GM19395 (cell line): ENCODE measurements around the gene PIGV.
"Not testable (repeated sequence)": the region's sequence is repeated elsewhere in the genome, so short reads cannot be mapped to it uniquely, and the experiment has no call there.

Experiments
- ATAC-seq: cut with Tn5 transposase; IDR thresholded peaks from one replicate; pipeline ENCODE4 v1.9.1; 2021; ENCODE audit warnings: mild to moderate bottlenecking, moderate library complexity; ENCODE audit not compliant: unreplicated experiment

PIGV gene

GRCh38 chr1:26831059-26831458 is 43.3 kb downstream of the PIGV start:
- ATAC-seq = no peak

- ATAC-seq = no peak
Measured at GRCh38 chr1:26831546-26832248, 43.9 kb downstream of the PIGV start.

- ATAC-seq = no peak
Measured at GRCh38 chr1:26832249-26832960, 44.7 kb downstream of the PIGV start.

- ATAC-seq = peak; percentile 84
Measured at GRCh38 chr1:26833432-26834405, 46.0 kb downstream of the PIGV start.

GRCh38 chr1:26837665-26838064 is 49.9 kb downstream of the PIGV start:
- ATAC-seq = not testable (repeated sequence)

- ATAC-seq = peak; percentile 77
Measured at GRCh38 chr1:26838474-26839338, 51.0 kb downstream of the PIGV start.

GRCh38 chr1:26839339-26839722 is 51.6 kb downstream of the PIGV start:
- peak; percentile 25 for ATAC-seq

- no peak for ATAC-seq
Measured at GRCh38 chr1:26839779-26840178, 52.0 kb downstream of the PIGV start.

- no peak for ATAC-seq
Measured at GRCh38 chr1:26844424-26845196, 56.9 kb downstream of the PIGV start.

- ATAC-seq = not testable (repeated sequence)
Measured at GRCh38 chr1:26847826-26848225, 60.1 kb downstream of the PIGV start.
